ENCODE measurements around the gene ZNF276. TPM values are rescaled to one million over a fixed set of nuclear protein-coding genes. Genes with fewer than 3 reads are reported as not detected.

ZNF276 gene
- total RNA-seq, 1 experiment from 2014 or later = 18.6 TPM

DNA sequence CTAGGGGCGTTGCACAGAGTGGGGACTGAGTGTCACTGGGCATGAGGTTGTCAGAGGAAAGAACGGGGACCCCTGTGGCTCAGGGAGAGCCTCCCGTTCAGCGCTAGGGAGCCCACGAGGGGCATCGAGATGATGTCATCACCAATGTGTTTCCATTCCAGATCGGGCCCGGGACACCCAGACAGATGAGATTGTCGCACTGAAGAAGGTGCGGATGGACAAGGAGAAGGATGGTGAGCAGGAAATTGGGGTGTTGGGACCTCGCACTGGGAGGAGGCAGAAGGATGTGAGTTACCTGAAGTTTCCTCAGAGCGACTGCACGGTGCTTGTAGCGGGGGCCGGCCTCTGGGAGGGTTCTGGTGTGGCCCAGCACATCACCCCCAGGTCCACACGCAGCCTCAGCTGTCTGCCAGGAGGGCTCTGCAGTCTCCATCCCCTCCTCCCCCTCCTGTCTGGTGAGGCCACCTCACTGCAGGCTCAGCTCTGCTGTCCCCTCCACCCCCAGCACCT lies 30.9 kb upstream of the ZNF276 start:
- no peak overlapping the region for H2BK12ac ChIP-seq (ENCODE audit: insufficient read length, low read depth, low read length)
- Mint-ChIP-seq H3K27me3 (ENCODE audit: low read depth) (peaks cover 5% of the 10 kb centered on the region), H3K4me1 (peaks cover 6 to 7% of the 10 kb centered on the region in 2 experiments), H3K4me3 (no peak overlapping the region; a peak in 2 of 5 replicates), H3K9me3 (peaks cover 6 to 8% of the 10 kb centered on the region in 2 experiments), H3K36me3 (ENCODE audit: insufficient read depth in 1 of 3, low read depth in 3 of 3) (peaks cover 43 to 72% (median 54%) of the 10 kb centered on the region in 3 experiments), H3K27ac (peak overlapping the region in 1 of 3 experiments; percentile 49; a peak in 1 of 7 replicates)
- H3K79me2 ChIP-seq (ENCODE audit: insufficient read depth, low read length) = no peaks in the 10 kb centered on the region
- H4K8ac ChIP-seq (replicated peaks; ENCODE audit: insufficient read length, low read depth, low read length) = no peak overlapping the region
- no peaks in the 10 kb centered on the region for H4K20me1 ChIP-seq (ENCODE audit: control insufficient read depth, insufficient read depth, insufficient read length)
- H3K9ac ChIP-seq (ENCODE audit: extremely low read depth, insufficient read length, low read length) = no peak overlapping the region
- H2AFZ ChIP-seq (ENCODE audit: low read length) = no peak overlapping the region
- H2BK120ac ChIP-seq (ENCODE audit: low read depth, low read length, poor library complexity, severe bottlenecking) = no peak overlapping the region
- H4K91ac ChIP-seq (ENCODE audit: insufficient read length, low read depth, low read length) = no peak overlapping the region
- H3K9me3 ChIP-seq (ENCODE audit: control insufficient read depth, low read depth, low read length) = peaks cover 4% of the 10 kb centered on the region
- TF ChIP-seq, protein P1, sequence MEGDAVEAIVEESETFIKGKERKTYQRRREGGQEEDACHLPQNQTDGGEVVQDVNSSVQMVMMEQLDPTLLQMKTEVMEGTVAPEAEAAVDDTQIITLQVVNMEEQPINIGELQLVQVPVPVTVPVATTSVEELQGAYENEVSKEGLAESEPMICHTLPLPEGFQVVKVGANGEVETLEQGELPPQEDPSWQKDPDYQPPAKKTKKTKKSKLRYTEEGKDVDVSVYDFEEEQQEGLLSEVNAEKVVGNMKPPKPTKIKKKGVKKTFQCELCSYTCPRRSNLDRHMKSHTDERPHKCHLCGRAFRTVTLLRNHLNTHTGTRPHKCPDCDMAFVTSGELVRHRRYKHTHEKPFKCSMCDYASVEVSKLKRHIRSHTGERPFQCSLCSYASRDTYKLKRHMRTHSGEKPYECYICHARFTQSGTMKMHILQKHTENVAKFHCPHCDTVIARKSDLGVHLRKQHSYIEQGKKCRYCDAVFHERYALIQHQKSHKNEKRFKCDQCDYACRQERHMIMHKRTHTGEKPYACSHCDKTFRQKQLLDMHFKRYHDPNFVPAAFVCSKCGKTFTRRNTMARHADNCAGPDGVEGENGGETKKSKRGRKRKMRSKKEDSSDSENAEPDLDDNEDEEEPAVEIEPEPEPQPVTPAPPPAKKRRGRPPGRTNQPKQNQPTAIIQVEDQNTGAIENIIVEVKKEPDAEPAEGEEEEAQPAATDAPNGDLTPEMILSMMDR (conservative IDR thresholded peaks at IDR 0.05) = no peak
- H2BK15ac ChIP-seq (ENCODE audit: low read depth, low read length) = no peak overlapping the region
- no peak overlapping the region for H3K56ac ChIP-seq (ENCODE audit: insufficient read length, low read depth, low read length)
- H3T11ph ChIP-seq (ENCODE audit: low read length) = no peak overlapping the region
- H2BK20ac ChIP-seq (ENCODE audit: low read depth, low read length, poor library complexity, severe bottlenecking) = no peak overlapping the region
- no peak overlapping the region for H2AK5ac ChIP-seq (ENCODE audit: insufficient read length, low read length)
- H3K18ac ChIP-seq (ENCODE audit: insufficient read length, low read depth, low read length) = no peak overlapping the region
- no peak overlapping the region for H2BK5ac ChIP-seq (ENCODE audit: insufficient read length, low read length)
- H3K27ac ChIP-seq (ENCODE audit: insufficient read length, low read depth, low read length) = no peak overlapping the region
- peaks cover 8% of the 10 kb centered on the region for H3K23me2 ChIP-seq (ENCODE audit: insufficient read length, low read depth, low read length, poor library complexity, severe bottlenecking)
- no peak for DNase-seq
- H4K5ac ChIP-seq (ENCODE audit: insufficient read length, low read depth, low read length) = no peak overlapping the region
- H3K4ac ChIP-seq (ENCODE audit: low read depth, low read length) = no peak overlapping the region
- H3K4me2 ChIP-seq (ENCODE audit: insufficient read depth, insufficient read length, low read length) = no peak overlapping the region
- no peaks in the 10 kb centered on the region for H3K4me1 ChIP-seq (ENCODE audit: insufficient read depth, low read length)
- no peak overlapping the region for H3K14ac ChIP-seq (ENCODE audit: insufficient read depth, low read length)
- H3K79me1 ChIP-seq (ENCODE audit: insufficient read depth, low read depth, low read length, poor library complexity, severe bottlenecking) = no peaks in the 10 kb centered on the region
- no CpG with 5 or more reads among the region's 16 CpGs for WGBS (ENCODE audit: extremely low coverage, insufficient read length, low lambda C conversion rate)
- H3K27me3 ChIP-seq (ENCODE audit: insufficient read depth, low read length) = no peaks in the 10 kb centered on the region
- H3K23ac ChIP-seq (ENCODE audit: insufficient read length, low read depth, low read length) = no peak overlapping the region

Data from H9 (cell line).